Sigmoid colon (tissue), 3 donors: ENCODE measurements around the gene MYL6B.

Experiments
- CTCF ChIP-seq, 4 experiments: fragments of 450-650 bp in 3 of 4; fragments of 200-600 bp in 1 of 4; IDR thresholded peaks; one replicate each; pipeline ENCODE4 v1.5.1; 2016 to 2019; ENCODE audit warnings: antibody characterized with exemption in 4 of 4, mild to moderate bottlenecking in 3 of 4, moderate library complexity in 2 of 4
- POLR2A ChIP-seq, 2 donors: fragments of 450-650 bp; IDR thresholded peaks; one replicate each; pipeline ENCODE4 v1.6.1; 2016; ENCODE audit warnings: antibody characterized with exemption in 2 of 2, mild to moderate bottlenecking in 2 of 2, moderate library complexity in 2 of 2

GRCh38 chr12:56198836-56199235, 46.4 kb downstream of the MYL6B start:
- no peak for TF ChIP-seq POLR2A (IDR thresholded peaks at IDR 0.05)
- no peak for TF ChIP-seq CTCF (IDR thresholded peaks at IDR 0.05)
